KOPT-K1 (cell line): ENCODE data around the gene KCNB1.

Experiments
- H3K27ac ChIP-seq: fragments of 200-600 bp; sonication (generic); 2 replicates; pipeline ENCODE4 v1.5.1; 2016; ENCODE audit warnings: antibody characterized with exemption, mild to moderate bottlenecking, low read depth, low read length; ENCODE audit not compliant: poor library complexity, severe bottlenecking
- H3K36me3 ChIP-seq: fragments of 200-600 bp; sonication (generic); 2 replicates; pipeline ENCODE4 v1.5.1; 2017; ENCODE audit warnings: antibody characterized with exemption, mild to moderate bottlenecking, low read length, moderate library complexity; ENCODE audit not compliant: insufficient read depth
- H3K9me3 ChIP-seq: fragments of 200-600 bp; sonication (generic); 2 replicates; pipeline ENCODE4 v1.5.1; 2017; ENCODE audit warnings: antibody characterized with exemption, low read length, mild to moderate bottlenecking; ENCODE audit not compliant: insufficient read depth, poor library complexity, severe bottlenecking

Gene KCNB1

DNA sequence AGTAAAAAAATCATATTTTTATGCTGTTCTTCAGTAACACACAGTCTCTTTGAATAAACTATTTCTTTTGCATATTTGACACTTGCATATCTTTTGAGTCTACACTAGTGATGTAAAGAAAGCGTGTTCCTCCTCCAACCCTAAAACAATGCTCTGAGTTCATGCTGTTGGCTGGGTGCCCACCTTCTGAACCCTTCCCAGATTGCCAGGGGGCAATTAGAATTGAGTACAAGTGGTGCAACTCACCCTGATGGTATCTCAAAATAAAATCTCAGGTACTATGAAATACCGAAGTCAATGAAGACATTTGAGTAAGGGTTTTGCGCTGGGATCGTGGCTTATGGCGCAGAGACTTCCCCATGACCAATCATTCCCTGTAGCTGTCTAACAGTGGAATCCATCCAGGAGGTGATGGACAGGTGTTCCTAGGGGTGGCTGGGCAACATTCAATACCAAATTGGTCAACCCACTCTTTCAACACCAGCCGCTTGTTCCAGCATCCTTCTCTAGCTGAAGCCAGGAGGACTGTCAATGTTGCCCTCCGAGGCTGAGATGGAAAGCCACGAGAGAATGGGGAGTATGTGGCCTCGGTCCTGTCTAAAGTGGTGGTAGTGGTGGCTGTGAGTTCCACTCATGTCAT is 110.3 kb downstream of the KCNB1 start:
- H3K27ac ChIP-seq: no peak overlapping the region
- no peaks in the 10 kb centered on the region for H3K36me3 ChIP-seq
- H3K9me3 ChIP-seq: no peaks in the 10 kb centered on the region

- Histone ChIP-seq H3K9me3 (no peaks in the 10 kb centered on the region), H3K36me3 (no peaks in the 10 kb centered on the region), H3K27ac (no peak overlapping the region)
Observed at GRCh38 chr20:49368596-49368995, 113.9 kb downstream of the KCNB1 start.

DNA sequence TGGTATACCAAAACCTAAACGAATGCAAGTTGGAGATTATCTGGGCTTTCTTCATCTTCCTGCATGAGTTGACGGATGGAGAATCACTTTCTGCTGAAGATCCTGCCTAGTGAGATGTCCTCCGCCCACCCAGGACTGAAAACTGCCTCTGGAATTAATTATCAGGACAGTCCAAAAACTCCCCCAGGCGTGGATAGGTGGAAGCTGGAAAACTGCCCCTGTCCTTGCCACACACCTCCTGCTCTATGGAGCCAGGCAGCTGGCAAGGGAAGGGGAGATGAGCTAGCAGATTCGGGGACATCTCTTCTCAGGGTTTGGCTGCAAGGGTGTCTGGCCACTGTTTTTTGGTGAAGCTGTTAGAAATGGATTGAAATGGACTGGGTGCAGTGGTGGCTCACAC is 115.4 kb downstream of the KCNB1 start:
- Histone ChIP-seq H3K36me3 (no peaks in the 10 kb centered on the region), H3K9me3 (no peaks in the 10 kb centered on the region), H3K27ac (no peak overlapping the region)

DNA sequence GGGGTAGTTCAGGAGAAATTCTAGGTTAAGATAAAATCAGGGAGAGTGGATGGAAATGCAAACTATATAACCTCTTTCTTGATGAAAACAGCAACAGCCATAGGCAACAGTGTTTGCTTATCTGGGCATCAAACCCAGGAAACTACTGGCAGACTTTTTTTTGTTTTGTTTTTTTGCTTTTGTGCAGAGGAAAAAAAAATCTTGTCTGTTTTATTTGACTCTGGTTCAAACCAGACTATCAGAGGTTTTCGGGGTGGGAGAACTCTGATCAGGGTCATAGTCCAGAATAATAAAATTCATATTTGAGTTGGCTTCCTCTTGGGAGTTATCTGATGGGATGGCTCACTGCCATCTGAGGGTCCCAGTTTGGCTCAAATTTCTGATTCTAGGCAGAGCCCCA is 115.8 kb downstream of the KCNB1 start:
- H3K36me3 ChIP-seq: no peaks in the 10 kb centered on the region
- H3K27ac ChIP-seq: no peak overlapping the region
- no peaks in the 10 kb centered on the region for H3K9me3 ChIP-seq

DNA sequence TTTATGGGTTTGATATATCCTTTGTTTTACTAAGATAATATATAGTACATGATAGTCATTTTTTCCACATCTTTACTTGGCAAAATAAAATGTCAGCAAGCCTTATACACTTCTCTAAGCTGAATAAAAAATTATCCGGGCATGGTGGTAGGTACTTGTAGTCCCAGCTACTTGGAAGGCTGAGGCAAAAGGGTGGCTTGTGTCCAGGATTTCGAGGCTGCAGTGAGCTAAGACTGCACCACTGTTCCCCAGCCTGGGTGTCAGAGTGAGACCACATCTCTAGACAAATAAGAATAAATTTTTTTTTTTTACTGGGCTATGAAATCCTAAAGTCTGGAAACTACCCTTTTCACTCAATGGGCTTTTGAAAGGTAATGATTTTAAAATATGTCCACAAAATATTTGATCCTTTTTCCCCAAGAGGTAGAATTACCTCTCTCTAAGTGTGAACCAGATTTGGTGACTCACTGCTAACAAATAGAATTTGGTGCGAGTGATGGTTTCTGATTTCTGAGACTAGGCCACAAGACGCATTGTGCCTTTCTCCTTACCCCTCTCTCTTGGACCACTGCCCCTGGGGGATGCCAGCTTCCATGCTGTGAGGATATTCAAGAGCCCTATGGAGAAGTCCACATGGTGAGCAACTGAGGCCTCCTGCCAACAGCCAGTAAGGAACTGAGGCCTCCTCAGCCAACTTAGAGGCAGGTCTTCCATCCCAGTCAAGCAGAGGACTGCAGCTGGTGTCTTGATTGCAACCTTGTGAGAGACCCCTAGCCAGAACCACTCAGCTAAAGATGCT is 120.4 kb downstream of the KCNB1 start:
- no peaks in the 10 kb centered on the region for H3K36me3 ChIP-seq
- H3K27ac ChIP-seq: no peak overlapping the region
- no peaks in the 10 kb centered on the region for H3K9me3 ChIP-seq

- Histone ChIP-seq H3K9me3 (no peaks in the 10 kb centered on the region), H3K27ac (no peak overlapping the region), H3K36me3 (no peaks in the 10 kb centered on the region)
Observed at GRCh38 chr20:49360242-49360968, 122.1 kb downstream of the KCNB1 start.

- H3K36me3 ChIP-seq: no peaks in the 10 kb centered on the region
- no peaks in the 10 kb centered on the region for H3K9me3 ChIP-seq
- no peak overlapping the region for H3K27ac ChIP-seq
Observed at GRCh38 chr20:49356676-49357075, 125.8 kb downstream of the KCNB1 start.

DNA sequence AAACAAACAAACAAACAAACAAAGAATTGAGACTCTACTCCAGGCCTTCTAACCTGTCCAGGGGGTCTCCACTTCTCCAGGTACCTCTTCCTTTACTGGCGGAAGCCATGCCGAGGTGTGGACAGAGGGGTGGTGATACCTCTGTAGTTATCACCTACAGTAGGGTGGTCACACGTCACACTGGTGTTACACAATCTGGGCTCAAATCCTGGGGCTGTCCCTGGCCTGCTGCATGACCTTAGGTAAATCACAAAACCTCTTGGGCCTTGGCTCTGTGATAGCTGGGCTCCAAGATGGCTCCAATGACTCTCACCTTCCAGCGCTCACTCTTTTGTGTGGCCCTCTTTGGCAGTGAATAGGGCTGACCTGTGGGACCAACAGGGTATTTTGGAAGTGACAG is 127.8 kb downstream of the KCNB1 start:
- no peaks in the 10 kb centered on the region for H3K36me3 ChIP-seq
- H3K27ac ChIP-seq: no peak overlapping the region
- H3K9me3 ChIP-seq: no peaks in the 10 kb centered on the region

GRCh38 chr20:49353348-49353747 is 129.1 kb downstream of the KCNB1 start:
- no peaks in the 10 kb centered on the region for H3K36me3 ChIP-seq
- no peaks in the 10 kb centered on the region for H3K9me3 ChIP-seq
- no peak overlapping the region for H3K27ac ChIP-seq

DNA sequence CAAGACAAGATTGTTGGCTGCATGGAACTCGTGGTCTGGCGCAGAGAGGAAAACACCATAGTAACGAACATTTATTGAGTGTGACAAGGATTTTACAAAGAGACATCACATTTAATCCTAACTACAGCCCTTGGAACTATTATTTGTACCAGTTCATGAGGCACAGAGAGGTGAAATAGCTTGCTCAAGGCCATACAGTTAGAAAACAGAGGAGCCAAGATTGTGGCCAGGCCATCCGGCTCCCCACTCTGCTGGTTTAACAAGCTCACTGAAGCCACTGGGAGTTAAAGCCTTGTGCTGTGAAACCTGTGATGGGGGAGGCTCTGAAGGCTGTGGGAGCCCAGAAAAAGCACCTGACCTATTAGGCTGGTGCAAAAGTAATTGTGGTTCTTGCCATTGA is 129.7 kb downstream of the KCNB1 start:
- H3K27ac ChIP-seq: no peak overlapping the region
- H3K36me3 ChIP-seq: no peaks in the 10 kb centered on the region
- H3K9me3 ChIP-seq: no peaks in the 10 kb centered on the region

DNA sequence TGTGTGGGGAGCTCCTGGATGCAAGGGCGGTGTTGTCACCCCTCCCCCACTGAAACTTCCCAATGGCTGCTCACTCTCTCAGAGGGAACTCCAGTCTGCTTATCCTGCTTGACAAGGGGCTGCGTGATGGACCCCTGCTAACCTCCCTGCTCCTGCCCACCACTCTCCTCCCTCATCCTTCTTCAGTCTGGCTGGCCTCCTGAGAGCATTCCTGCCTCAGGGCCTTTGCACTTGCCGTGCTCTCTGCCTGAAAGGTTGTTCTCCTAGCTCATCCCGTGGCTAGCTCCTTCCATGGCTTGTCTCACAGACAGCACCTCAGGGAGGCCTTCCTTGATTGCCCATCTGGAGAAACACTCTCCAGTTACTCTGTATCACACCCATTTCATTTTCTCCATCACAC is 130.7 kb downstream of the KCNB1 start:
- H3K36me3 ChIP-seq: no peaks in the 10 kb centered on the region
- no peaks in the 10 kb centered on the region for H3K9me3 ChIP-seq
- H3K27ac ChIP-seq: no peak overlapping the region

GRCh38 chr20:49349694-49350252 is 132.7 kb downstream of the KCNB1 start:
- H3K27ac ChIP-seq: no peak overlapping the region
- no peaks in the 10 kb centered on the region for H3K9me3 ChIP-seq
- no peaks in the 10 kb centered on the region for H3K36me3 ChIP-seq

DNA sequence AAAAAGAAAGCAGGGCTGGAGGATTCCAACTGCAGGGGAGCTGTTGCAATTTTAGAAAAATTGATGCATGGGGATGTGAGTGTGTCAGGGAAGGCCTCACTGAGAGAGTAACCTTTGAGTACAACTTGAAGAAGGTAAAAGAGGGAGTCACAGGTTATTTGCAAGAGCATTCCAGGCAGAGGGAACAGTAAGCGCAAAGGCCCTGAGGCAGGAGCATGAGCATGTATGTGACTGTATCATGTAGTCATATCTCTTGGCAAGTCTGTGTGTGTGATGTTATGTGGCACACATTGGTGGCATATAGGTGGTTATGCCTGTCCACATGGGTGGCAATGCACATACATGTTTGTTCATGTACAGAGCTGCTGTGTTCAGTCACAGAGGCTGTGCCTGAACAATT is 133.4 kb downstream of the KCNB1 start:
- H3K27ac ChIP-seq: no peak overlapping the region
- H3K36me3 ChIP-seq: no peaks in the 10 kb centered on the region

GRCh38 chr20:49348563-49348962 is 133.9 kb downstream of the KCNB1 start:
- Histone ChIP-seq H3K27ac (no peak overlapping the region), H3K9me3 (no peaks in the 10 kb centered on the region), H3K36me3 (no peaks in the 10 kb centered on the region)

More for the DNA sequence above, 133.4 kb downstream of the KCNB1 start:
- no peaks in the 10 kb centered on the region for H3K9me3 ChIP-seq

GRCh38 chr20:49347156-49347555 is 135.3 kb downstream of the KCNB1 start:
- no peak overlapping the region for H3K27ac ChIP-seq

More at GRCh38 chr20:49347156-49347555, 135.3 kb downstream of the KCNB1 start:
- Histone ChIP-seq H3K36me3 (no peaks in the 10 kb centered on the region), H3K9me3 (no peaks in the 10 kb centered on the region)
